ENCODE data around the gene JARID2. TPM values are rescaled to one million over a fixed set of nuclear protein-coding genes. Genes with fewer than 3 reads are reported as not detected.

The JARID2 gene
- total and polyA plus RNA-seq, 2 of the 13 experiments (the other 11 are each of a cell fraction or from before 2014, with no cell fraction given) = 7.5 to 10.3 TPM

DNA sequence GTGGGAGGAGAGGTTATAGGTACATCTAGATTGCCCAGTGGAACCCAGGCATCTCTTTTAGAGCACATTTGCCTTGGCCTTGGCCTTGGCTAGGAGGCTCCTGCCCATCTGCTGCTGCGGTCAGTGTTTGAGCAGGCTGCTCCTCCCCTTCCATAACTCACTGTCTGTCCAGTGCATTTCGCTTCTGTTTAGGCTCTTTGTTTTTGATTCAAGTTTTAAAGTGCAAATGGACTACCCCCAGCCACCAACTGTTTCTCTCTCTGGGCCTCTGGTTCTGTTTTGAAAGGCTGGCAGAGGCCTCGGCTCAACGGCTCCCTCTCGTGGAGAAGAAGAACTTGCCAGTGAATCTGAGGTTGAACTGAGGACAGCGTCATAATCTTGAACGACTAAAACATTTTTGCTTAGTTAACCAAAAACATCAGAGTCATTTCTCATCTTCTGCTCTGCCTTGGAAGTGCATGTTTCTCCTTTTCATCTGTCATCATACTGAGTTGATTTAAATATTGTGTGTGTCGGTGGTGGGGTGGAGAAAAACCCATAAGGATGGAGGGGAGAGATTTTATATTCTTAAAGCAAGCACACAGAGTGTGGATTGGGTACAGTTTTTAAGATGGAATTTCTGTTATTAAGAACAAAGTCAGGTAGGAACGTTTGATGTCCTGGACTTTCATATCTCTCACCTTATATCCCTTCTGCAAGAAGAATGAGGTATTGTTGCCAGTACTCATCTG lies 245.6 kb downstream of the JARID2 start (continued):
- TF ChIP-seq, protein P1, sequence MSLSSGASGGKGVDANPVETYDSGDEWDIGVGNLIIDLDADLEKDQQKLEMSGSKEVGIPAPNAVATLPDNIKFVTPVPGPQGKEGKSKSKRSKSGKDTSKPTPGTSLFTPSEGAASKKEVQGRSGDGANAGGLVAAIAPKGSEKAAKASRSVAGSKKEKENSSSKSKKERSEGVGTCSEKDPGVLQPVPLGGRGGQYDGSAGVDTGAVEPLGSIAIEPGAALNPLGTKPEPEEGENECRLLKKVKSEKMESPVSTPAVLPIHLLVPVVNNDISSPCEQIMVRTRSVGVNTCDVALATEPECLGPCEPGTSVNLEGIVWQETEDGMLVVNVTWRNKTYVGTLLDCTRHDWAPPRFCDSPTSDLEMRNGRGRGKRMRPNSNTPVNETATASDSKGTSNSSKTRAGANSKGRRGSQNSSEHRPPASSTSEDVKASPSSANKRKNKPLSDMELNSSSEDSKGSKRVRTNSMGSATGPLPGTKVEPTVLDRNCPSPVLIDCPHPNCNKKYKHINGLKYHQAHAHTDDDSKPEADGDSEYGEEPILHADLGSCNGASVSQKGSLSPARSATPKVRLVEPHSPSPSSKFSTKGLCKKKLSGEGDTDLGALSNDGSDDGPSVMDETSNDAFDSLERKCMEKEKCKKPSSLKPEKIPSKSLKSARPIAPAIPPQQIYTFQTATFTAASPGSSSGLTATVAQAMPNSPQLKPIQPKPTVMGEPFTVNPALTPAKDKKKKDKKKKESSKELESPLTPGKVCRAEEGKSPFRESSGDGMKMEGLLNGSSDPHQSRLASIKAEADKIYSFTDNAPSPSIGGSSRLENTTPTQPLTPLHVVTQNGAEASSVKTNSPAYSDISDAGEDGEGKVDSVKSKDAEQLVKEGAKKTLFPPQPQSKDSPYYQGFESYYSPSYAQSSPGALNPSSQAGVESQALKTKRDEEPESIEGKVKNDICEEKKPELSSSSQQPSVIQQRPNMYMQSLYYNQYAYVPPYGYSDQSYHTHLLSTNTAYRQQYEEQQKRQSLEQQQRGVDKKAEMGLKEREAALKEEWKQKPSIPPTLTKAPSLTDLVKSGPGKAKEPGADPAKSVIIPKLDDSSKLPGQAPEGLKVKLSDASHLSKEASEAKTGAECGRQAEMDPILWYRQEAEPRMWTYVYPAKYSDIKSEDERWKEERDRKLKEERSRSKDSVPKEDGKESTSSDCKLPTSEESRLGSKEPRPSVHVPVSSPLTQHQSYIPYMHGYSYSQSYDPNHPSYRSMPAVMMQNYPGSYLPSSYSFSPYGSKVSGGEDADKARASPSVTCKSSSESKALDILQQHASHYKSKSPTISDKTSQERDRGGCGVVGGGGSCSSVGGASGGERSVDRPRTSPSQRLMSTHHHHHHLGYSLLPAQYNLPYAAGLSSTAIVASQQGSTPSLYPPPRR (CRISPR knock-in tag; IDR thresholded peaks at IDR 0.05; ENCODE audit: borderline replicate concordance) = peak; percentile 66; the same call in 1 of the 2 replicates
- TF ChIP-seq JARID2 (CRISPR knock-in tag; IDR thresholded peaks at IDR 0.05; ENCODE audit: insufficient replicate concordance) = no peak
- TF ChIP-seq ARID2 (CRISPR knock-in tag; IDR thresholded peaks at IDR 0.05; ENCODE audit: borderline replicate concordance) = 0 out of 2 replicates have a peak, but pooled peaks have one; percentile 57
- peak; percentile 28; the same call in 1 of the 2 replicates for TF ChIP-seq CBX5 (CRISPR knock-in tag; IDR thresholded peaks at IDR 0.05; ENCODE audit: borderline replicate concordance)
- TF ChIP-seq ETV6 (CRISPR knock-in tag; conservative IDR thresholded peaks at IDR 0.05) = no peak
- no peak for TF ChIP-seq NBN (conservative IDR thresholded peaks at IDR 0.05)
- no peak for TF ChIP-seq ZNF816 (CRISPR knock-in tag; IDR thresholded peaks at IDR 0.05; ENCODE audit: borderline replicate concordance)
- TF ChIP-seq WIZ (CRISPR knock-in tag; IDR thresholded peaks at IDR 0.05) = no peak
- no peak for TF ChIP-seq LCORL (IDR thresholded peaks at IDR 0.05)
- peak; percentile 62; the same call in 1 of the 2 replicates for TF ChIP-seq LCORL (CRISPR knock-in tag; IDR thresholded peaks at IDR 0.05)
- TF ChIP-seq, protein P2, sequence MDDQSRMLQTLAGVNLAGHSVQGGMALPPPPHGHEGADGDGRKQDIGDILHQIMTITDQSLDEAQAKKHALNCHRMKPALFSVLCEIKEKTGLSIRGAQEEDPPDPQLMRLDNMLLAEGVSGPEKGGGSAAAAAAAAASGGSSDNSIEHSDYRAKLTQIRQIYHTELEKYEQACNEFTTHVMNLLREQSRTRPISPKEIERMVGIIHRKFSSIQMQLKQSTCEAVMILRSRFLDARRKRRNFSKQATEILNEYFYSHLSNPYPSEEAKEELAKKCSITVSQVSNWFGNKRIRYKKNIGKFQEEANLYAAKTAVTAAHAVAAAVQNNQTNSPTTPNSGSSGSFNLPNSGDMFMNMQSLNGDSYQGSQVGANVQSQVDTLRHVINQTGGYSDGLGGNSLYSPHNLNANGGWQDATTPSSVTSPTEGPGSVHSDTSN (CRISPR knock-in tag; IDR thresholded peaks at IDR 0.05; ENCODE audit: borderline replicate concordance) = no peak
- TF ChIP-seq NONO (IDR thresholded peaks at IDR 0.05) = no peak
- TF ChIP-seq NONO (CRISPR knock-in tag; conservative IDR thresholded peaks at IDR 0.05) = peak; percentile 71; the same call in 1 of the 2 replicates
- no peak for TF ChIP-seq RFX5 (IDR thresholded peaks at IDR 0.05; ENCODE audit: low read depth, low read length)
- TF ChIP-seq TGIF2 (CRISPR knock-in tag; IDR thresholded peaks at IDR 0.05) = peak; percentile 52; the same call in 1 of the 2 replicates
- peak; percentile 38; the same call in 1 of the 2 replicates for TF ChIP-seq ZNF614 (CRISPR knock-in tag; IDR thresholded peaks at IDR 0.05; ENCODE audit: borderline replicate concordance)
- peak; percentile 39; the same call in 1 of the 2 replicates for TF ChIP-seq SMAD3 (CRISPR knock-in tag; IDR thresholded peaks at IDR 0.05)
- TF ChIP-seq MIER2 (CRISPR knock-in tag; IDR thresholded peaks at IDR 0.05) = 0 out of 2 replicates have a peak, but pooled peaks have one; percentile 27
- no peak for TF ChIP-seq YEATS2 (CRISPR knock-in tag; IDR thresholded peaks at IDR 0.05; ENCODE audit: borderline replicate concordance)
- peak; percentile 88; the same call in 1 of the 2 replicates for TF ChIP-seq NCOR1 (IDR thresholded peaks at IDR 0.05; ENCODE audit: borderline replicate concordance, low read length)
- TF ChIP-seq ZNF329 (CRISPR knock-in tag; IDR thresholded peaks at IDR 0.05; ENCODE audit: low read depth) = 0 out of 2 replicates have a peak, but pooled peaks have one; percentile 29
- TF ChIP-seq NFE2L1 (CRISPR knock-in tag; IDR thresholded peaks at IDR 0.05; ENCODE audit: borderline replicate concordance) = no peak
- TF ChIP-seq FOXK1 (CRISPR knock-in tag; IDR thresholded peaks at IDR 0.05; ENCODE audit: borderline replicate concordance, low read depth) = peak; percentile 35; the same call in 1 of the 2 replicates
- TF ChIP-seq ZFP1 (CRISPR knock-in tag; IDR thresholded peaks at IDR 0.05) = no peak

Measured in HepG2 (cell line).